ENCODE data around the gene ENOX1.
"Not testable (repeated sequence)": the region's sequence is repeated elsewhere in the genome, so short reads cannot be mapped to it uniquely, and the experiment has no call there.

ENOX1 gene

GRCh38 chr13:43351612-43352011 lies 435.2 kb downstream of the ENOX1 start:
- H2BK120ac ChIP-seq (ENCODE audit: insufficient read depth, low read length, poor library complexity); H3K23ac ChIP-seq (ENCODE audit: low read length); H3K79me2 ChIP-seq (ENCODE audit: control insufficient read depth, insufficient read depth, low read length, poor library complexity); H2AK5ac ChIP-seq (ENCODE audit: low read length); H3K4me2 ChIP-seq (ENCODE audit: low read length); H3K9me3 ChIP-seq (ENCODE audit: insufficient read depth, low read depth, low read length); H3K79me1 ChIP-seq (ENCODE audit: low read length); H3K14ac ChIP-seq (ENCODE audit: low read length); H3K4me1 ChIP-seq (ENCODE audit: control insufficient read depth in 1 of 2, insufficient read depth in 2 of 2, low read length in 2 of 2); H3K9ac ChIP-seq (ENCODE audit: low read length); H3K36me3 ChIP-seq (ENCODE audit: control insufficient read depth in 1 of 2, insufficient read depth in 2 of 2, low read length in 2 of 2); DNase-seq; H2BK5ac ChIP-seq (ENCODE audit: low read depth, low read length, poor library complexity); H4K12ac ChIP-seq (ENCODE audit: low read depth, low read length); H2AFZ ChIP-seq (ENCODE audit: insufficient read depth, low read length, poor library complexity); H4K8ac ChIP-seq (ENCODE audit: low read depth, low read length); H3K27me3 ChIP-seq (ENCODE audit: insufficient read depth, low read length); H3K4me3 ChIP-seq (ENCODE audit: low read depth, low read length); H3K18ac ChIP-seq (ENCODE audit: low read length); H2BK12ac ChIP-seq (ENCODE audit: low read length); H3K27ac ChIP-seq (ENCODE audit: low read depth, low read length); H4K91ac ChIP-seq (ENCODE audit: low read depth, low read length); H3K4ac ChIP-seq (ENCODE audit: low read depth, low read length): not testable (repeated sequence)
- no CpG with 5 or more reads among the region's 3 CpGs for WGBS (ENCODE audit: extremely low coverage, insufficient coverage, insufficient read length)

GRCh38 chr13:43348397-43348796 lies 438.4 kb downstream of the ENOX1 start:
- H3K4me1 ChIP-seq (ENCODE audit: control insufficient read depth in 1 of 2, insufficient read depth in 2 of 2, low read length in 2 of 2) = no peaks in the 10 kb centered on the region
- no peaks in the 10 kb centered on the region for H3K9me3 ChIP-seq (ENCODE audit: insufficient read depth, low read depth, low read length)
- no peak overlapping the region for H3K23ac ChIP-seq (ENCODE audit: low read length)
- H3K79me1 ChIP-seq (ENCODE audit: low read length) = no peaks in the 10 kb centered on the region
- no peak overlapping the region for H4K8ac ChIP-seq (ENCODE audit: low read depth, low read length)
- no peak overlapping the region for H3K9ac ChIP-seq (ENCODE audit: low read length)
- no peaks in the 10 kb centered on the region for H3K27me3 ChIP-seq (ENCODE audit: insufficient read depth, low read length)
- WGBS (ENCODE audit: extremely low coverage, insufficient coverage, insufficient read length) = no CpG with 5 or more reads among the region's 4 CpGs
- no peak overlapping the region for H2BK12ac ChIP-seq (ENCODE audit: low read length)
- no peak overlapping the region for H2BK5ac ChIP-seq (ENCODE audit: low read depth, low read length, poor library complexity)
- no peak overlapping the region for H2AFZ ChIP-seq (ENCODE audit: insufficient read depth, low read length, poor library complexity)
- H3K14ac ChIP-seq (ENCODE audit: low read length) = no peak overlapping the region
- H3K79me2 ChIP-seq (ENCODE audit: control insufficient read depth, insufficient read depth, low read length, poor library complexity) = no peaks in the 10 kb centered on the region
- no peak overlapping the region for H3K4me2 ChIP-seq (ENCODE audit: low read length)
- no peak overlapping the region for H3K4ac ChIP-seq (ENCODE audit: low read depth, low read length)
- no peak overlapping the region for H3K4me3 ChIP-seq (ENCODE audit: low read depth, low read length)
- no peak overlapping the region for H2BK120ac ChIP-seq (ENCODE audit: insufficient read depth, low read length, poor library complexity)
- H3K27ac ChIP-seq (ENCODE audit: low read depth, low read length) = no peak overlapping the region
- H3K18ac ChIP-seq (ENCODE audit: low read length) = no peak overlapping the region
- no peak overlapping the region for H4K12ac ChIP-seq (ENCODE audit: low read depth, low read length)
- DNase-seq = peak in 1 of 2 donors; percentile 53
- H3K36me3 ChIP-seq (ENCODE audit: control insufficient read depth in 1 of 2, insufficient read depth in 2 of 2, low read length in 2 of 2) = no peaks in the 10 kb centered on the region
- no peak overlapping the region for H2AK5ac ChIP-seq (ENCODE audit: low read length)
- H4K91ac ChIP-seq (ENCODE audit: low read depth, low read length) = no peak overlapping the region

- Histone ChIP-seq H3K4me3 (ENCODE audit: low read depth, low read length) (no peak overlapping the region), H3K4me2 (ENCODE audit: low read length) (no peak overlapping the region), H3K18ac (ENCODE audit: low read length) (no peak overlapping the region), H3K79me1 (ENCODE audit: low read length) (no peaks in the 10 kb centered on the region), H4K8ac (ENCODE audit: low read depth, low read length) (peak overlapping the region; percentile 18), H3K4ac (ENCODE audit: low read depth, low read length) (no peak overlapping the region), H2BK12ac (ENCODE audit: low read length) (no peak overlapping the region), H3K27ac (ENCODE audit: low read depth, low read length) (no peak overlapping the region), H3K27me3 (ENCODE audit: insufficient read depth, low read length) (no peaks in the 10 kb centered on the region), H3K79me2 (ENCODE audit: control insufficient read depth, insufficient read depth, low read length, poor library complexity) (no peaks in the 10 kb centered on the region), H2AK5ac (ENCODE audit: low read length) (no peak overlapping the region), H4K91ac (ENCODE audit: low read depth, low read length) (no peak overlapping the region), H2BK120ac (ENCODE audit: insufficient read depth, low read length, poor library complexity) (no peak overlapping the region), H3K9ac (ENCODE audit: low read length) (no peak overlapping the region), H3K14ac (ENCODE audit: low read length) (no peak overlapping the region), H3K4me1 (ENCODE audit: control insufficient read depth in 1 of 2, insufficient read depth in 2 of 2, low read length in 2 of 2) (no peaks in the 10 kb centered on the region), H2BK5ac (ENCODE audit: low read depth, low read length, poor library complexity) (no peak overlapping the region), H3K36me3 (ENCODE audit: control insufficient read depth in 1 of 2, insufficient read depth in 2 of 2, low read length in 2 of 2) (no peaks in the 10 kb centered on the region), H2AFZ (ENCODE audit: insufficient read depth, low read length, poor library complexity) (no peak overlapping the region), H3K9me3 (ENCODE audit: insufficient read depth, low read depth, low read length) (no peaks in the 10 kb centered on the region), H4K12ac (ENCODE audit: low read depth, low read length) (no peak overlapping the region), H3K23ac (ENCODE audit: low read length) (no peak overlapping the region)
- WGBS (ENCODE audit: extremely low coverage, insufficient coverage, insufficient read length) = no CpG with 5 or more reads among the region's 10 CpGs
- DNase-seq = no peak
Observed at GRCh38 chr13:43347877-43348276, 438.9 kb downstream of the ENOX1 start.

GRCh38 chr13:43346427-43346826 lies 440.3 kb downstream of the ENOX1 start:
- Histone ChIP-seq H3K14ac (ENCODE audit: low read length) (no peak overlapping the region), H3K79me1 (ENCODE audit: low read length) (no peaks in the 10 kb centered on the region), H3K27ac (ENCODE audit: low read depth, low read length) (no peak overlapping the region), H3K9me3 (ENCODE audit: insufficient read depth, low read depth, low read length) (no peaks in the 10 kb centered on the region), H3K23ac (ENCODE audit: low read length) (no peak overlapping the region), H2BK12ac (ENCODE audit: low read length) (no peak overlapping the region), H3K9ac (ENCODE audit: low read length) (no peak overlapping the region), H2AK5ac (ENCODE audit: low read length) (no peak overlapping the region), H3K4me1 (ENCODE audit: control insufficient read depth in 1 of 2, insufficient read depth in 2 of 2, low read length in 2 of 2) (no peaks in the 10 kb centered on the region), H3K18ac (ENCODE audit: low read length) (no peak overlapping the region), H4K91ac (ENCODE audit: low read depth, low read length) (no peak overlapping the region), H2BK5ac (ENCODE audit: low read depth, low read length, poor library complexity) (no peak overlapping the region), H3K4me3 (ENCODE audit: low read depth, low read length) (no peak overlapping the region), H3K4me2 (ENCODE audit: low read length) (no peak overlapping the region), H2AFZ (ENCODE audit: insufficient read depth, low read length, poor library complexity) (no peak overlapping the region), H3K4ac (ENCODE audit: low read depth, low read length) (no peak overlapping the region), H2BK120ac (ENCODE audit: insufficient read depth, low read length, poor library complexity) (no peak overlapping the region), H3K27me3 (ENCODE audit: insufficient read depth, low read length) (no peaks in the 10 kb centered on the region), H4K12ac (ENCODE audit: low read depth, low read length) (no peak overlapping the region), H3K79me2 (ENCODE audit: control insufficient read depth, insufficient read depth, low read length, poor library complexity) (no peaks in the 10 kb centered on the region), H4K8ac (ENCODE audit: low read depth, low read length) (no peak overlapping the region), H3K36me3 (ENCODE audit: control insufficient read depth in 1 of 2, insufficient read depth in 2 of 2, low read length in 2 of 2) (no peaks in the 10 kb centered on the region)
- peak in 1 of 2 donors; percentile 47 for DNase-seq
- WGBS (ENCODE audit: extremely low coverage, insufficient coverage, insufficient read length) = no CpG with 5 or more reads among the region's 4 CpGs
